ENCODE measurements around the gene SETBP1.

The SETBP1 gene

GRCh38 chr18:44652722-44653121 is 28.0 kb upstream of the SETBP1 start:
- FAIRE-seq: no peak
- TF ChIP-seq TAF1 (IDR thresholded peaks at IDR 0.05; ENCODE audit: borderline replicate concordance, low read depth, low read length) (no peak), POLR2A (IDR thresholded peaks at IDR 0.05; ENCODE audit: low read depth, low read length) (no peak), POLR2AphosphoS5 (IDR thresholded peaks at IDR 0.05; ENCODE audit: low read depth, low read length) (no peak)
- DNase-seq (ENCODE audit: insufficient read length): no peak

GRCh38 chr18:44654573-44654972 is 26.1 kb upstream of the SETBP1 start:
- TF ChIP-seq POLR2AphosphoS5 (IDR thresholded peaks at IDR 0.05; ENCODE audit: low read depth, low read length): no peak
- TF ChIP-seq TAF1 (IDR thresholded peaks at IDR 0.05; ENCODE audit: borderline replicate concordance, low read depth, low read length): no peak
- no peak for TF ChIP-seq POLR2A (IDR thresholded peaks at IDR 0.05; ENCODE audit: low read depth, low read length)
- DNase-seq (ENCODE audit: insufficient read length) (no peak), FAIRE-seq (no peak)

- DNase-seq (ENCODE audit: insufficient read length): no peak
- TF ChIP-seq POLR2A (IDR thresholded peaks at IDR 0.05; ENCODE audit: low read depth, low read length): no peak
- TF ChIP-seq POLR2AphosphoS5 (IDR thresholded peaks at IDR 0.05; ENCODE audit: low read depth, low read length): no peak
- TF ChIP-seq TAF1 (IDR thresholded peaks at IDR 0.05; ENCODE audit: borderline replicate concordance, low read depth, low read length): no peak
- no peak for FAIRE-seq
Measured at GRCh38 chr18:44655435-44655834, 25.3 kb upstream of the SETBP1 start.

GRCh38 chr18:44659771-44660170 is 20.9 kb upstream of the SETBP1 start:
- TF ChIP-seq POLR2AphosphoS5 (IDR thresholded peaks at IDR 0.05; ENCODE audit: low read depth, low read length) (no peak), TAF1 (IDR thresholded peaks at IDR 0.05; ENCODE audit: borderline replicate concordance, low read depth, low read length) (no peak), POLR2A (IDR thresholded peaks at IDR 0.05; ENCODE audit: low read depth, low read length) (no peak)
- FAIRE-seq (no peak), DNase-seq (ENCODE audit: insufficient read length) (no peak)

- DNase-seq (ENCODE audit: insufficient read length) (no peak), FAIRE-seq (peak; percentile 9)
- TF ChIP-seq TAF1 (IDR thresholded peaks at IDR 0.05; ENCODE audit: borderline replicate concordance, low read depth, low read length) (no peak), POLR2AphosphoS5 (IDR thresholded peaks at IDR 0.05; ENCODE audit: low read depth, low read length) (no peak), POLR2A (IDR thresholded peaks at IDR 0.05; ENCODE audit: low read depth, low read length) (no peak)
Measured at GRCh38 chr18:44668270-44668975, 12.3 kb upstream of the SETBP1 start.

GRCh38 chr18:44671914-44672313 is 8.8 kb upstream of the SETBP1 start:
- TF ChIP-seq POLR2A (IDR thresholded peaks at IDR 0.05; ENCODE audit: low read depth, low read length) (no peak), TAF1 (IDR thresholded peaks at IDR 0.05; ENCODE audit: borderline replicate concordance, low read depth, low read length) (no peak), POLR2AphosphoS5 (IDR thresholded peaks at IDR 0.05; ENCODE audit: low read depth, low read length) (no peak)
- DNase-seq (ENCODE audit: insufficient read length): no peak
- no peak for FAIRE-seq

GRCh38 chr18:44672506-44672905 is 8.2 kb upstream of the SETBP1 start:
- TF ChIP-seq POLR2A (IDR thresholded peaks at IDR 0.05; ENCODE audit: low read depth, low read length) (no peak), TAF1 (IDR thresholded peaks at IDR 0.05; ENCODE audit: borderline replicate concordance, low read depth, low read length) (no peak), POLR2AphosphoS5 (IDR thresholded peaks at IDR 0.05; ENCODE audit: low read depth, low read length) (no peak)
- DNase-seq (ENCODE audit: insufficient read length) (no peak), FAIRE-seq (no peak)

GRCh38 chr18:44673256-44673880 is 7.3 kb upstream of the SETBP1 start:
- DNase-seq (ENCODE audit: insufficient read length) (no peak), FAIRE-seq (no peak)

GRCh38 chr18:44677933-44678332 is 2.8 kb upstream of the SETBP1 start:
- TF ChIP-seq POLR2AphosphoS5 (IDR thresholded peaks at IDR 0.05; ENCODE audit: low read depth, low read length): no peak
- TF ChIP-seq POLR2A (IDR thresholded peaks at IDR 0.05; ENCODE audit: low read depth, low read length): no peak
- TF ChIP-seq TAF1 (IDR thresholded peaks at IDR 0.05; ENCODE audit: borderline replicate concordance, low read depth, low read length): no peak
- DNase-seq (ENCODE audit: insufficient read length): no peak
- no peak for FAIRE-seq

More at GRCh38 chr18:44673256-44673880, 7.3 kb upstream of the SETBP1 start:
- TF ChIP-seq POLR2AphosphoS5 (IDR thresholded peaks at IDR 0.05; ENCODE audit: low read depth, low read length): no peak
- no peak for TF ChIP-seq POLR2A (IDR thresholded peaks at IDR 0.05; ENCODE audit: low read depth, low read length)
- TF ChIP-seq TAF1 (IDR thresholded peaks at IDR 0.05; ENCODE audit: borderline replicate concordance, low read depth, low read length): no peak

GRCh38 chr18:44678725-44679055 is 2.0 kb upstream of the SETBP1 start:
- DNase-seq (ENCODE audit: insufficient read length) (no peak), FAIRE-seq (no peak)

GRCh38 chr18:44679056-44679913 is 1.4 kb upstream of the SETBP1 start:
- FAIRE-seq (peak; percentile 88), DNase-seq (ENCODE audit: insufficient read length) (peak; percentile 70)
- TF ChIP-seq POLR2A (IDR thresholded peaks at IDR 0.05; ENCODE audit: low read depth, low read length) (peak; percentile 55; the same call in 1 of the 2 replicates), TAF1 (IDR thresholded peaks at IDR 0.05; ENCODE audit: borderline replicate concordance, low read depth, low read length) (peak; percentile 83; the same call in 1 of the 2 replicates), POLR2AphosphoS5 (IDR thresholded peaks at IDR 0.05; ENCODE audit: low read depth, low read length) (peak; percentile 63)

More at GRCh38 chr18:44678725-44679055, 2.0 kb upstream of the SETBP1 start:
- TF ChIP-seq POLR2A (IDR thresholded peaks at IDR 0.05; ENCODE audit: low read depth, low read length) (no peak), TAF1 (IDR thresholded peaks at IDR 0.05; ENCODE audit: borderline replicate concordance, low read depth, low read length) (no peak), POLR2AphosphoS5 (IDR thresholded peaks at IDR 0.05; ENCODE audit: low read depth, low read length) (no peak)
